A673 (cell line): ENCODE data around the gene RGPD6.
"Not testable (repeated sequence)": the region's sequence is repeated elsewhere in the genome, so short reads cannot be mapped to it uniquely, and the experiment has no call there.

Source experiments
- CTCF ChIP-seq: fragments of 300-800, 200-600 bp; sonication (generic); conservative IDR thresholded peaks from 2 replicates; pipeline ENCODE4 v1.5.1; 2017; ENCODE audit warnings: low read depth, mild to moderate bottlenecking, antibody characterized with exemption, low read length, moderate library complexity, mixed read lengths
- EZH2 ChIP-seq: fragments of 200-600 bp; sonication (generic); IDR thresholded peaks from 2 replicates; pipeline ENCODE4 v1.6.1; 2017; ENCODE audit warnings: borderline replicate concordance, low read depth, mild to moderate bottlenecking, mixed read lengths, antibody characterized with exemption, low read length; ENCODE audit not compliant: poor library complexity, severe bottlenecking

- TF ChIP-seq CTCF, EZH2: not testable (repeated sequence)
Observed at GRCh38 chr2:110588520-110588919, 11.5 kb upstream of the RGPD6 start.
